Mammary epithelial cell (primary cell): ENCODE measurements around the gene ZNF180.

ENCODE experiments used
- EZH2 ChIP-seq: IDR thresholded peaks from 2 replicates; pipeline ENCODE4 v1.6.1; 2012; ENCODE audit warnings: low read length, inconsistent platforms, borderline replicate concordance
- TF ChIP-seq, protein P1 (sequence below), 2 donors: IDR thresholded peaks in 1 of 2; conservative IDR thresholded peaks in 1 of 2; 2 replicates each; pipeline ENCODE4 v1.5.1; 2011 to 2012; ENCODE audit warnings: inconsistent platforms in 2 of 2, low read length in 2 of 2, mild to moderate bottlenecking in 2 of 2, control low read depth in 1 of 2, low read depth in 1 of 2; ENCODE audit not compliant: insufficient read depth in 1 of 2; ENCODE audit errors: extremely low read depth in 1 of 2

DNA sequence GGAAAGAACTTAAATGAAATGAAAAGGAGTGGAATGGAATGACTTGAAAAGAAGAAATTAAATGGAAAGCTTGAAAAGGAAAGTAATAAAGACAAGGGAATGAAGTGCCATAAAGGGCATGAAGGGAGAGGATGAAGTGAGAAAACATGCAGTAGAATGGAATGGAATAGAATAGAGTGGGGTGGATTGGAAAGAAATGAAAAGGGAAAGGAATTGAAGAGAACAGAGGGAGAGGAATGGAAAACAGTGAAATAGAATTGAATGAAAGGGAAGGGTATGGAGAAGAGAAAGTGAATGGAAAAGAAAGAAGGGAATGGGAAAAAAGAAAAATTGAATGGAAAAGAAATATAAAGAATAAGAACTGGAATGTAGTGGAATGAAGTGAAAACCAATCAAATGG lies 9.2 kb upstream of the ZNF180 start:
- TF ChIP-seq, protein P1, sequence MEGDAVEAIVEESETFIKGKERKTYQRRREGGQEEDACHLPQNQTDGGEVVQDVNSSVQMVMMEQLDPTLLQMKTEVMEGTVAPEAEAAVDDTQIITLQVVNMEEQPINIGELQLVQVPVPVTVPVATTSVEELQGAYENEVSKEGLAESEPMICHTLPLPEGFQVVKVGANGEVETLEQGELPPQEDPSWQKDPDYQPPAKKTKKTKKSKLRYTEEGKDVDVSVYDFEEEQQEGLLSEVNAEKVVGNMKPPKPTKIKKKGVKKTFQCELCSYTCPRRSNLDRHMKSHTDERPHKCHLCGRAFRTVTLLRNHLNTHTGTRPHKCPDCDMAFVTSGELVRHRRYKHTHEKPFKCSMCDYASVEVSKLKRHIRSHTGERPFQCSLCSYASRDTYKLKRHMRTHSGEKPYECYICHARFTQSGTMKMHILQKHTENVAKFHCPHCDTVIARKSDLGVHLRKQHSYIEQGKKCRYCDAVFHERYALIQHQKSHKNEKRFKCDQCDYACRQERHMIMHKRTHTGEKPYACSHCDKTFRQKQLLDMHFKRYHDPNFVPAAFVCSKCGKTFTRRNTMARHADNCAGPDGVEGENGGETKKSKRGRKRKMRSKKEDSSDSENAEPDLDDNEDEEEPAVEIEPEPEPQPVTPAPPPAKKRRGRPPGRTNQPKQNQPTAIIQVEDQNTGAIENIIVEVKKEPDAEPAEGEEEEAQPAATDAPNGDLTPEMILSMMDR (conservative IDR thresholded peaks at IDR 0.05 in 1 of 2, IDR thresholded peaks at IDR 0.05 in 1 of 2; ENCODE audit: extremely low read depth in 1 of 2, insufficient read depth in 1 of 2, low read depth in 1 of 2, low read length in 2 of 2) = no peak
- TF ChIP-seq EZH2 = no peak
